Neutrophil (primary cell): ENCODE results near the gene REST.

Experiments used
- H3K27ac ChIP-seq: fragments of 200-600 bp; sonication (generic); 2 replicates; pipeline ENCODE4 v1.5.1; 2016; ENCODE audit warnings: mild to moderate bottlenecking, moderate library complexity
- H3K27me3 ChIP-seq: fragments of 200-600 bp; sonication (generic); 2 replicates; pipeline ENCODE4 v1.6.0; 2016; ENCODE audit warnings: mild to moderate bottlenecking
- H3K36me3 ChIP-seq: fragments of 200-600 bp; sonication (generic); 2 replicates; pipeline ENCODE4 v1.5.1; 2017
- H3K4me1 ChIP-seq, 2 experiments: fragments of 200-600 bp in 1 of 2; sonication (generic) in 1 of 2; 1 replicate in 1 of 2; 2 replicates in 1 of 2; pipeline versions ENCODE4 v1.5.1 to v1.6.1; 2013 to 2016; ENCODE audit warnings: low read depth in 1 of 2, low read length in 1 of 2, mild to moderate bottlenecking in 1 of 2, moderate library complexity in 1 of 2; ENCODE audit not compliant: control insufficient read depth in 1 of 2, insufficient read depth in 1 of 2
- H3K4me3 ChIP-seq, 2 experiments: fragments of 200-600 bp in 1 of 2; sonication (generic) in 1 of 2; 1 replicate in 1 of 2; 2 replicates in 1 of 2; pipeline ENCODE4 v1.5.1; 2013 to 2016; ENCODE audit warnings: low read depth in 1 of 2, low read length in 1 of 2, mild to moderate bottlenecking in 1 of 2, moderate library complexity in 1 of 2
- H3K9me3 ChIP-seq: fragments of 200-600 bp; sonication (generic); 2 replicates; pipeline ENCODE4 v1.5.1; 2016
- CTCF ChIP-seq: fragments of 200-600 bp; sonication (generic); IDR thresholded peaks from 2 replicates; pipeline ENCODE4 v1.5.1; 2016; ENCODE audit warnings: antibody characterized with exemption

Gene REST

DNA sequence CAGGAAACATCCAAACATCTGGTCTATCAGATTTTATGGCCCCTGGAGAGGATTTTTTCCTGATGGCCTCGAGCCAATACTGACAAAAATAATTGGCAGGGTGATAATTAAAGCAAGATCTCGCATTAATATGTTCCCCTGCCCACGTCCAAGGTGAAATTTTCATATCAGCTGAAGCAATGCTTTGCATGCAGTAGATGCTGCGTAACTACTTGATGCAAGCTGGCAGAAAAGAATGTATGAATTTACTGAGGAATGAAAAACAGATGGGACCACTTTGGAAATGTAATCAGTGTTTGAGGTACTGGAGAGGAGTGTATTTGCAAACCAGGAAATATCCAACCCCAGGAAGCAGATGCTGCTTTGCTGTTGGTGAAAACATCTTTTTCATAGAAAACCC lies 36.8 kb upstream of the REST start:
- H3K36me3 ChIP-seq = no peaks in the 10 kb centered on the region
- peaks cover 14% of the 10 kb centered on the region for H3K27me3 ChIP-seq
- no peaks in the 10 kb centered on the region for H3K9me3 ChIP-seq
- H3K4me1 ChIP-seq = no peaks in the 10 kb centered on the region
- H3K4me3 ChIP-seq = no peak overlapping the region
- no peak overlapping the region for H3K27ac ChIP-seq
- TF ChIP-seq CTCF = no peak

DNA sequence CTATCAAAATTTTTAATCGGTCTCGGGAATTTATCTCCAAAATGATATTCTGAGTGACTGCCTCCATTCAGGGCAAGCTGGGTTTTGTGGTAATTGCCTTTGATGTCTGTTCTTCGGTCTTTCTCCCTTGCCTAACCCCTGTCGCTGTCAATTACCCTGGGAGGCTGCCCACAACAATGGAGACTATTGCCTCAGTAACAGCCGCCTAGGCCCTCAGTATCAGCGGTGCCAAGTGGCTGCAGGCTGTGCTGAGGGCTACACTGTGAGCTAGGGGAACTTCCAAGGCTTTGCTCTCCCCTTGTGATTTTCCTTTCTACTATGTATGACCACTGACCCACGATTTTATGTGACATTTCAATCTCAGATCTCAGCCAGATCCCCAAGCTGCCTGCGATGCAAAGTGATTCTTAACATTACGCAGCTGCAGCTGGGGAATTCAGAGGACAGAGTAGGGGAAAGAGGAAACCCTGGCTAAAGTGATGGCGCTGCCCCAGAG lies 36.3 kb upstream of the REST start:
- Histone ChIP-seq H3K4me3 (no peak overlapping the region), H3K4me1 (no peaks in the 10 kb centered on the region), H3K27me3 (peaks cover 14% of the 10 kb centered on the region), H3K27ac (no peak overlapping the region), H3K9me3 (no peaks in the 10 kb centered on the region), H3K36me3 (no peaks in the 10 kb centered on the region)
- no peak for TF ChIP-seq CTCF

DNA sequence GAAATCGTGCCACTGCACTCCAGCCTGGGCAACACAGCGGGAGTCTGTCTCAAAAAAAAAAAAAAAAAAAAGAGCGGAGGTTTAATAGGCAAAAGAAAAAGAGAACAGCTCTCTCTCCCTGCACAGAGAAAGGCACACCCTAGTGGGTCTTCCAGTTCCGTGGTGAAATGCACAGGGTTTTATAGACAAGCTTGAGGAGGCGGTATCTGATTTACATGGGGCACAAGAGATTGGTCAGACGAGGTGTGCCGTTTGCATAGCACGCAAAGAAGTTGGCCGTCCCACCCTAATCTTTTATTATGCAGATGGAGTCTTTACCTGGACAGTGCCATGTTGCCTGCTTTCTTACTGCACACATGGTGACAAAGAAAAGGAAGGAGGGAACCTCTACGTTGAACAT lies 33.5 kb upstream of the REST start:
- Histone ChIP-seq H3K27me3 (peaks cover 14% of the 10 kb centered on the region), H3K27ac (no peak overlapping the region), H3K4me3 (no peak overlapping the region), H3K36me3 (no peaks in the 10 kb centered on the region), H3K9me3 (no peaks in the 10 kb centered on the region), H3K4me1 (no peaks in the 10 kb centered on the region)
- TF ChIP-seq CTCF = no peak

DNA sequence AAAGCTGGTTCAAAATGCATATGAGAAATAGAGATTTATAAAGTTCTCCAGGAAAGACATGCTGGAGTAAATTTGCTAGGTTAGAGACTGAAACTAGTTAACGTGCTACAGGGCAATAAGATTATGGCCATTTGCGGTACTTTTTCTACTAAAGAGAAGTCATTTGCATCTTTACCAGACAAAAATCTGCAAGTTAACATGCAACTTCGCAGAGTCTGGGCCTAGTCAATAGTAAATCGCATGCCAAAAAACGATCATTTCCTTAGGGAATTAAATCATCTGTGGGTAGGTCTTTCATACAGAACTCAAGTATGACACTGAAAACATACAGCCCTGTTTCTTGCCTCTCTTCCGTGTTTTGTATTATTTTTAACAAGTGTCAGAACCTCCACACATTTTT lies 32.8 kb upstream of the REST start:
- no peaks in the 10 kb centered on the region for H3K36me3 ChIP-seq
- no peak for TF ChIP-seq CTCF
- no peaks in the 10 kb centered on the region for H3K9me3 ChIP-seq
- peaks cover 14% of the 10 kb centered on the region for H3K27me3 ChIP-seq
- H3K27ac ChIP-seq = no peak overlapping the region
- no peaks in the 10 kb centered on the region for H3K4me1 ChIP-seq
- no peak overlapping the region for H3K4me3 ChIP-seq

GRCh38 chr4:56876264-56876663 lies 31.4 kb upstream of the REST start:
- peaks cover 11% of the 10 kb centered on the region for H3K27me3 ChIP-seq
- no peak for TF ChIP-seq CTCF
- H3K27ac ChIP-seq = no peak overlapping the region
- H3K4me1 ChIP-seq = no peaks in the 10 kb centered on the region
- H3K36me3 ChIP-seq = no peaks in the 10 kb centered on the region
- no peaks in the 10 kb centered on the region for H3K9me3 ChIP-seq
- H3K4me3 ChIP-seq = no peak overlapping the region

- Histone ChIP-seq H3K27ac (no peak overlapping the region), H3K9me3 (no peaks in the 10 kb centered on the region), H3K4me1 (no peaks in the 10 kb centered on the region), H3K27me3 (peaks cover 3% of the 10 kb centered on the region), H3K36me3 (no peaks in the 10 kb centered on the region), H3K4me3 (no peak overlapping the region)
- no peak for TF ChIP-seq CTCF
Measured at GRCh38 chr4:56879996-56880395, 27.7 kb upstream of the REST start.
